ENCODE results near the gene MTX1. TPM values are rescaled to one million over a fixed set of nuclear protein-coding genes. Genes with fewer than 3 reads are reported as not detected.

The MTX1 gene
- polyA plus RNA-seq, 2 of the 4 experiments (the other 2 are of a cell fraction), result 53.4 to 67.1 TPM

- ATAC-seq, result peak; percentile 9 to 31; a peak in 4 of 6 replicates
- Histone ChIP-seq H3K4me3 (peak overlapping the region; percentile 76), H3K4me2 (peak overlapping the region; percentile 88), H3K27ac (peak overlapping the region; percentile 92 to 97), H3K4me1 (peaks cover 21% of the 10 kb centered on the region), H3K9me3 (no peaks in the 10 kb centered on the region)
- no peak for DNase-seq (ENCODE audit: low read depth in 1 of 2, low spot score in 1 of 2)
- CTCF ChIA-PET, result interaction anchor here (1.0 to 10.4 kb wide), 5 partner anchors 9 to 69 kb away, joined by 3 to 326 read pairs (median 6); partner anchors contain the start of genes CLK2, FDPS and SCAMP3
- WGBS (ENCODE audit: missing lambda C conversion rate), result 10% methylated on average over 10 of the region's 35 CpGs
- POLR2A ChIA-PET, result interaction anchor here (0.7 to 1.0 kb wide), 2 partner anchors 11 to 69 kb away, joined by 3 read pairs; no protein-coding TSS in a partner anchor
- TF ChIP-seq, protein P1, sequence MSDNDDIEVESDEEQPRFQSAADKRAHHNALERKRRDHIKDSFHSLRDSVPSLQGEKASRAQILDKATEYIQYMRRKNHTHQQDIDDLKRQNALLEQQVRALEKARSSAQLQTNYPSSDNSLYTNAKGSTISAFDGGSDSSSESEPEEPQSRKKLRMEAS (IDR thresholded peaks at IDR 0.05), result no peak
- TF ChIP-seq MAZ (IDR thresholded peaks at IDR 0.05; ENCODE audit: borderline replicate concordance, low read depth, low read length), result no peak
- TF ChIP-seq CHD4 (IDR thresholded peaks at IDR 0.05; ENCODE audit: borderline replicate concordance), result no peak
- no peak for TF ChIP-seq SREBF2 (IDR thresholded peaks at IDR 0.05)
- TF ChIP-seq CBX8 (IDR thresholded peaks at IDR 0.05), result no peak
- TF ChIP-seq SMC3 (IDR thresholded peaks at IDR 0.05), result no peak
- TF ChIP-seq EHMT2 (IDR thresholded peaks at IDR 0.05; ENCODE audit: low read depth), result no peak
- TF ChIP-seq, protein P2, sequence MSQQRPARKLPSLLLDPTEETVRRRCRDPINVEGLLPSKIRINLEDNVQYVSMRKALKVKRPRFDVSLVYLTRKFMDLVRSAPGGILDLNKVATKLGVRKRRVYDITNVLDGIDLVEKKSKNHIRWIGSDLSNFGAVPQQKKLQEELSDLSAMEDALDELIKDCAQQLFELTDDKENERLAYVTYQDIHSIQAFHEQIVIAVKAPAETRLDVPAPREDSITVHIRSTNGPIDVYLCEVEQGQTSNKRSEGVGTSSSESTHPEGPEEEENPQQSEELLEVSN (IDR thresholded peaks at IDR 0.05; ENCODE audit: borderline replicate concordance, low read depth), result no peak
- no peak for TF ChIP-seq RARB (CRISPR knock-in tag; IDR thresholded peaks at IDR 0.05)
- no peak for FAIRE-seq
These were observed 46.3 kb downstream of the MTX1 start for GRCh38 chr1:155254714-155255242.

DNA sequence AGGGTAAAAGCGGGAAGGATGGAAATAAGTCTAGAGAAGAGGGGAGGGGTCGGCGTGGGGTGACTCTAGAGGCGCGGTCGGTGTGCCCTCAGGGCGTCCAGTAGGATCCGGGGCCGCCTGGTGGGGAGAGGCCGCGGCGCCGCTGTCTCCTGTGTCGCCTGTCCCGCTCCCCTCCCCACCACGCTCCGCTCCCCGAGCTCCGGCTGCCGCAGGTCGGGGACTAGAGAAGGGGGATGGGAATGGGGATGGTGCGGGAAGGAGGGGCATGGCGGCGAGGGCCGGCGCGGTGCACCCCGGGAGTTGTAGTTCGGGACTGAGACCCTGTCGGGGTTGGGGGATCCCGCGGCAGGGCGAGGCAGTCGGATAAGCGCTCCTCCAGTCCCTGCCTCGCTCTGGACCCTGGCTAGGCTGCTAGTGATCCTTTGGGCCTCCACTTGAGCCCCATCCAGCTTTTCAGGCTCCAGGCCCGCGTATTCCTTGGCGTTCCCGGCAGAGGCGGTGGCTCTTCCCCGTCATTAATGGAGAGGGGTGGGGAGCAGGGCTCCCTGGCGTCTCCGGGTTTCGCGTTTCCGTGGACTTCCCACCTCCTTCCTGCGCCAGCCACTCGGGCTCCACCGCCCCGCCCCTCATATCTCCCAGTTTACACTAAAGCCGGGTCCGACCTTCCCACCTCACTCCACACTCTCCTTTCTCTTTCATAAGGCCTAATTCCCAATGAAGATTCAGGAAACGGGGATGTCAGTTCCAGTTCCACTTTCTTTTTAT, 46.9 kb downstream of the MTX1 start, which contains the start of gene ENTREP3:
Gene ENTREP3 (minus strand): TSS at position 241 of the 765 bp plus-strand sequence. CDS start 606 bp downstream, outside the sequence.
- Histone ChIP-seq H3K4me1 (peaks cover 18% of the 10 kb centered on the region), H3K4me3 (peak within 1 kb of the TSS; percentile 76), H3K4me2 (peak within 1 kb of the TSS; percentile 88), H3K27ac (peak within 1 kb of the TSS; percentile 92 to 97), H3K9me3 (no peaks in the 10 kb centered on the region)
- TF ChIP-seq HOXB5 (CRISPR knock-in tag; IDR thresholded peaks at IDR 0.05) (no peak), HOXA7 (CRISPR knock-in tag; IDR thresholded peaks at IDR 0.05) (no peak), NFE2L2 (conservative IDR thresholded peaks at IDR 0.05; ENCODE audit: low read length) (no peak), MYC (IDR thresholded peaks at IDR 0.05; ENCODE audit: borderline replicate concordance, low read length) (no peak), ZNF302 (CRISPR knock-in tag; IDR thresholded peaks at IDR 0.05) (no peak), JUNB (IDR thresholded peaks at IDR 0.05) (no peak), KDM1A (IDR thresholded peaks at IDR 0.05; ENCODE audit: low read depth) (no peak), POLR2AphosphoS2 (conservative IDR thresholded peaks at IDR 0.05; ENCODE audit: low read length) (no peak), POLR2A (IDR thresholded peaks at IDR 0.05; ENCODE audit: low read length) (peak; percentile 63), ESRRA (IDR thresholded peaks at IDR 0.05; ENCODE audit: borderline replicate concordance, low read length) (no peak), JUN (IDR thresholded peaks at IDR 0.05) (peak; percentile 57 to 66; a peak in 2 of 5 replicates), PHF8 (IDR thresholded peaks at IDR 0.05; ENCODE audit: borderline replicate concordance, low read depth) (no peak)
- TF ChIP-seq, protein P1 (IDR thresholded peaks at IDR 0.05), result peak; percentile 59
- FAIRE-seq (no peak), ATAC-seq (peak; percentile 76 to 85), DNase-seq (ENCODE audit: low read depth in 1 of 2, low spot score in 1 of 2) (peak; percentile 77 to 91)
- CTCF ChIA-PET, result interaction anchor here (0.8 to 2.2 kb wide), 8 partner anchors 9 to 68 kb away, joined by 3 to 7 read pairs (median 4); partner anchors contain the start of genes FDPS and HCN3
- 11% methylated on average over 43 of the region's 54 CpGs for WGBS (ENCODE audit: missing lambda C conversion rate)
- POLR2A ChIA-PET, result interaction anchor here (0.5 to 1.0 kb wide), 3 partner anchors 10 to 68 kb away, joined by 3 read pairs; no protein-coding TSS in a partner anchor
